NT2/D1 (cell line): ENCODE results near the gene ZBTB8B.
"Not testable (repeated sequence)": the region's sequence is repeated elsewhere in the genome, so short reads cannot be mapped to it uniquely, and the experiment has no call there.

Experiments used
- DNase-seq: peaks from one replicate; pipeline ENCODE4 v3.0.0-alpha.2; 2011; ENCODE audit warnings: low read depth, low spot score
- H3K27me3 ChIP-seq: 2 replicates; pipeline ENCODE4 v1.6.0; 2011; ENCODE audit warnings: mild to moderate bottlenecking; ENCODE audit not compliant: insufficient read length, insufficient read depth
- H3K36me3 ChIP-seq: 2 replicates; pipeline ENCODE4 v1.6.1; 2011; ENCODE audit warnings: mild to moderate bottlenecking, low read length, mixed read lengths; ENCODE audit not compliant: insufficient read depth, insufficient read length
- H3K4me1 ChIP-seq: 2 replicates; pipeline ENCODE4 v1.5.1; 2011; ENCODE audit not compliant: insufficient read depth, insufficient read length
- H3K4me3 ChIP-seq: 2 replicates; pipeline ENCODE4 v1.5.1; 2011; ENCODE audit warnings: low read depth; ENCODE audit not compliant: insufficient read length
- H3K9ac ChIP-seq: 2 replicates; pipeline ENCODE4 v1.6.0; 2011; ENCODE audit warnings: low read depth; ENCODE audit not compliant: insufficient read length
- H3K9me3 ChIP-seq: 2 replicates; pipeline ENCODE4 v1.5.1; 2011; ENCODE audit warnings: mild to moderate bottlenecking, low read length; ENCODE audit not compliant: insufficient read depth
- SUZ12 ChIP-seq: IDR thresholded peaks from 2 replicates; pipeline ENCODE4 v1.6.1; 2011; ENCODE audit not compliant: insufficient read length, insufficient read depth; ENCODE audit errors: extremely low read depth
- YY1 ChIP-seq: IDR thresholded peaks from 2 replicates; pipeline ENCODE4 v1.6.1; 2011; ENCODE audit not compliant: insufficient read length, insufficient read depth
- ZNF274 ChIP-seq: IDR thresholded peaks from 2 replicates; pipeline ENCODE4 v1.6.1; 2011; ENCODE audit warnings: mild to moderate bottlenecking, low read depth, low read length

ZBTB8B gene

DNA sequence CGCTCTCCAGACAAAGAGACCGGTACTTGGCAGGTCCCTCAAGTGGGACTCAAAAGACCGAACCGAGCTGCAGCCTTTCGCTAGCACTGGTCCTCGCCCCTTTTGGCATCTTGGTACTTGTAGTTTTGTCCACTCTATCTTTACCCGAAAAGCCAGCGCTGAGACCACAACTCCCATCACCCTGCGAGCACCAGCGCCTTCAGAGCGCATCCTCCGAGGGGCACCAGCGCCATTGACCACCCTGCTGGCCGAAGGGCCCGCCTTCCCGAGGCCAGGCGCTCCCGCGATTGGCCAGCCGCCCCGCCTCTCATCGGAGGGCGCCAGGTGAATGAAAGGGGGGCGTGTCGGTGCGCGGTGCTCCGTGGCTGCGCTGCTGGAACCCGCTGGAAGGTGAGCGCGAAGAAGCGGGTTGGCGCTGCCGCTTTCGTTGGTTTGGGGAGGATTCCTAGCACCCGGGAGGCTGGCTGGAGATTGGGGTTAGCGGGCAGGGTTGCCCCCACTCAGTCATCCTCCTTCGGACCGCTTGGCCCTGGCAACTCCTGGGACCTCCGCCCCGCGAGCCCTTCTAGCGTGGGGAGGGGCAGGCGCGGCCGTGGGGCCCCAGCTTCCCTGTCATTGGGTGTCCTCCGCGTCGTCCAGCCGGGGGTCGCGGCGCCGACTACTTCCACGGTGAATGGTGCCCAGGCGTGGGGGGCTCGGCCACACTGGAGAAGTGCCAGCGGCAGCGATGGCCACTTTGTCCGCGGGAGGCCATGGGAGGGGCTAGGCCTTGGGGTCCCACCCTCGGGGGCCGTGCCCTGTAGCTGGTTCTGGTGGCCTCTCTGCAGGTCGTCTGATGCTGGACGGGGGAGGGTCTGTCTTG is at the start of gene ZBTB8B:
ZBTB8B (plus strand) TSS at position 357 of the 862 bp plus-strand sequence. CDS start 5,553 bp downstream, outside the sequence.
- Histone ChIP-seq H3K4me1 (no peaks in the 10 kb centered on the region), H3K27me3 (peaks cover 23% of the 10 kb centered on the region), H3K4me3 (peak within 1 kb of the TSS; percentile 87), H3K9ac (peak within 1 kb of the TSS; percentile 82), H3K36me3 (no peaks in the 10 kb centered on the region), H3K9me3 (peaks cover under 1% of the 10 kb centered on the region; the same call in 1 of the 2 replicates)
- TF ChIP-seq SUZ12: no peak
- peak; percentile 37 for TF ChIP-seq YY1
- DNase-seq: peak; percentile 99

DNA sequence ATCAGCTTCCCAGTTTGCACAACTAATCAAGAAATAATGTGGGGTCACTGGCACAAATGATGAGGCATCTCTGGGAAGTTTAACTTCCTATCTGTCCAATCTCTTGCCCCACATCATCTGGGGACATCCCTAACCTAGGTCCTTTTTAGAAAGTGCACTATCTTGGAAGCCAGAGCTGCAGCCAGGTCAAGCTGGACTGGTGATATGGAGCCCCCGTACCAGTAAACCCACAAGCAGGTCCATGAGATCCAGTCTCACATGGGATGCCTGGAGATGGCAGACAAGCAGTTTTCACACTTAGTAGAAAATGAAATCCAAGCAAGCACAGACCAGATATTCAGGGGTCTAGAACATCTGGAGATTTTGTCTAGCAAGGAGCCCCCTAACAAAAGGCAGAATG is 43.1 kb upstream of the ZBTB8B start:
- Histone ChIP-seq H3K9ac (no peak overlapping the region), H3K4me3 (no peak overlapping the region), H3K4me1 (peaks cover 8% of the 10 kb centered on the region), H3K9me3 (peaks cover 22% of the 10 kb centered on the region), H3K36me3 (no peaks in the 10 kb centered on the region), H3K27me3 (no peaks in the 10 kb centered on the region)
- TF ChIP-seq ZNF274 (no peak), YY1 (no peak), SUZ12 (no peak)
- DNase-seq: no peak

DNA sequence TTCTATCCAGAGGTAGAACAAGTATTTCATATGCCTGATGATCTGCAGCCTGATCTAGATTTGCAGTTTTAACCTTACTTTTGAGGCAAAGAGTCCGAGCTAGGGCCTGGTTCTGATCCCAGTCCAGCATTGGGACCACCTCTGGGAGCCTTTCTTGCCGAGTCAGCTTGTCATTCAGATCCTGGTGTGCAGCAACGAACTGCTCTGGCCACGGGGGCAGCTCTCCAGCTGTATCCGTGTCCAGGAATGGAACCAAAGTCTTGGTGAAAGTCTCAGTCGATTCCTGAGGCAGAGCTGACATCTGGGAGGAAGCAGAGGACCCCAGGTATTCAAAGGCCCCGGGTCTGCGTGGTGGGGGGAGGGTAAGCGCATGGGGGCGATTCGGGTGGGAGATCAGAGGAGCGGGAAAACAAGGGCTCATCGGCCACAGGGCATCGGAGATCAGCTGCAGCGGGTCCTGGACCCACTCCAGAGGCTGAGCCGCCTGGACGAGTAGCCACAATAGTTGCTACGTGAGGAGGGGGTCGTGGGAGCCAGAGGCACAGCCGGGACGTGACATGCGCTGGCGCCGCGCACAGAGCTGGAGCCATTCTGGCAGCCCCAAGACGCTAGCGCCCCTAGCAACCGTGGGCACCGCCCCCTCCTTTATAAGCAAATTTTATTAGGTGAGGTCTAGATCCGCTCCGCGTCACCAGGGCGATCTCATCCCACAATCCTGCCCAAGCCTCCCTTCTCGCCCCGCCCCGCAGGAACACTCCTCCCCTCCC is 38.2 kb upstream of the ZBTB8B start:
- no peaks in the 10 kb centered on the region for H3K27me3 ChIP-seq
- no peak overlapping the region for H3K4me3 ChIP-seq
- peaks cover 9% of the 10 kb centered on the region for H3K4me1 ChIP-seq
- no peaks in the 10 kb centered on the region for H3K9me3 ChIP-seq
- DNase-seq: no peak
- no peaks in the 10 kb centered on the region for H3K36me3 ChIP-seq
- H3K9ac ChIP-seq: no peak overlapping the region
- TF ChIP-seq YY1: no peak

DNA sequence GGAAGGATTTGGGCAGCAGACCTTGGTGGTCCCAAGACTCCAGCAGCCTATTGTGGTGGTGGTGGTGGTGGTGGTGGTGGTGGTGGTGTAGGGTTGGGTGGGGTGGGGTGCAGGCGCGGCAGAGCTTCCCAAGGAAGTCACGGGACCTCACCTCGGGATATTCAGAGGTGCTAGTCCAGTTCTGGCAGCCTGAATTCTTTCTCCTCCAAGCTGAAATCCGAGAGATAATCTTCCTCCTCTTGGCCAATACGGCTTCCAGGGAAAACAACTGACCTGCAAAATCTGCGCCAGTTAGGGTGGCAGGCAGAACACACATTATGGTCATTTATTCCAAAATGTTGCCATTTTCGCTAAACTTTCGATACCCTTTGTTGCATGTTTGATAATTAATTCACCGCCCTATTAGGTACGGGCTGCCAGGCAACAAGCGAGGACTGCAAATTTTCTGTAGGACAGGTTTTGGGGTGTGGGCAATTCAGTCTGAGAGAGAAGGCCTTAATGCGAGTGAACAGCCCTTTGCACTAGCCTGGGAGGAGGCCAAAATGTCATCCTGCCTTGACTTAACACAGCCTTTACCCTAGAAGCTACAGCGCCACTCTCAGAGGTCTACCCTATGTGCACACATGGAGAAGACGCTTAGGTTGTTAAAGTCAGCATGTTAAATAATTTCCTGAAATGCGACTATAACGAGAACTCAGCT is 37.5 kb upstream of the ZBTB8B start:
- TF ChIP-seq SUZ12 (no peak), YY1 (no peak), ZNF274 (no peak)
- Histone ChIP-seq H3K9ac (no peak overlapping the region), H3K27me3 (no peaks in the 10 kb centered on the region), H3K4me1 (peaks cover 9% of the 10 kb centered on the region), H3K4me3 (no peak overlapping the region), H3K36me3 (no peaks in the 10 kb centered on the region), H3K9me3 (no peaks in the 10 kb centered on the region)
- no peak for DNase-seq

DNA sequence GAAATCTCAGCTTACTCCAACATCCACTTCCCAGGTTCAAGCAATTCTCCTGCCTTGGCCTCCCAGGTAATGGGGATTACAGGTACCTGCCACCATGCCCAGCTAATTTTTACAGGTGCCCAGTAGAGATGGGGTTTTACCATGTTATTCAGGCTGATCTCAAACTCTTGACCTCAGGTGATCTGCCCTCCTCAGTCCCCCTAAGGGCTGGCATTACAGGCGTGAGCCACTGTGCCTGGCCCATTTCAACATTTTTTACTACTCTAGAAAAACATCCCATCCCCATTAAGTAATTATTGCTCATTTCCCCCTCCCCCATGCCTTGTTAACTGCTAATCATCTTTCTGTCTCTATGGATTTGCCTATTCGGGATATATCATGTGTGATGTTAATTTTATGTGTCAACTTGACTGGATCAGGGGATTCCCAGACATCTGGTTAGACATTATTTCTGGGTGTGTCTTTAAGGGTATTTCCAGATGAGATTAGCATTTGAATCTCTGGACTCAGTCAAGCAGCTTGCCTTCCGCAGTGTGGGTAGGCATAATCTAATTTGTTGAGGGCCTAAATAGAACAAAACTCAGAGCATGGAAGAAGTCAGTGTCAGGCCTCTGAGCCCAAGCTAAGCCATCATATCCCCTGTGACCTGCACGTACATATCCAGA is 33.0 kb upstream of the ZBTB8B start:
- H3K27me3 ChIP-seq: no peaks in the 10 kb centered on the region
- H3K36me3 ChIP-seq: no peaks in the 10 kb centered on the region
- no peak for DNase-seq
- no peak for TF ChIP-seq YY1
- no peak for TF ChIP-seq ZNF274
- TF ChIP-seq SUZ12: no peak
- no peak overlapping the region for H3K9ac ChIP-seq
- no peak overlapping the region for H3K4me3 ChIP-seq
- peaks cover 1% of the 10 kb centered on the region for H3K4me1 ChIP-seq
- H3K9me3 ChIP-seq: no peaks in the 10 kb centered on the region

DNA sequence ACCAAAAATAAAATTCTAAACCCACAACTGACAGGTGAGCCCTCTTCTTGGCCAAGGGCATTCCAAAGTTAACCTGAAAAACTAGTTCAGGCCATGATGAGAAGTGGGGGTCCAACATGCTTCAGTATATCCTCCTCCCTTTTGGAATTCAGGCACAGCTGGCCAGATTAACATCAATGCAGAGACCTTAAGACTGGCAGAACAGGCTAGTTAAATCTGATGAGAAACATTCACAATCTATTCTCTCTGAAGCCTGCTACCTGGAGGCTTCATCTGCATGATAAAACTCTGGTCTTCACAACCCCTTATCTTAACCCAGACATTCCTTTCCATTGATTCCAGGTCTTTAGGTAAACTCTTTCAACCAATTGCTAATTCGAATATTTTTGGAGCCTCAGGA is 26.7 kb upstream of the ZBTB8B start:
- H3K9me3 ChIP-seq: peaks cover 36% of the 10 kb centered on the region
- H3K9ac ChIP-seq: no peak overlapping the region
- H3K4me3 ChIP-seq: no peak overlapping the region
- peak; percentile 89 for DNase-seq
- no peaks in the 10 kb centered on the region for H3K27me3 ChIP-seq
- H3K36me3 ChIP-seq: no peaks in the 10 kb centered on the region
- no peaks in the 10 kb centered on the region for H3K4me1 ChIP-seq
- no peak for TF ChIP-seq YY1
- no peak for TF ChIP-seq SUZ12
- no peak for TF ChIP-seq ZNF274

DNA sequence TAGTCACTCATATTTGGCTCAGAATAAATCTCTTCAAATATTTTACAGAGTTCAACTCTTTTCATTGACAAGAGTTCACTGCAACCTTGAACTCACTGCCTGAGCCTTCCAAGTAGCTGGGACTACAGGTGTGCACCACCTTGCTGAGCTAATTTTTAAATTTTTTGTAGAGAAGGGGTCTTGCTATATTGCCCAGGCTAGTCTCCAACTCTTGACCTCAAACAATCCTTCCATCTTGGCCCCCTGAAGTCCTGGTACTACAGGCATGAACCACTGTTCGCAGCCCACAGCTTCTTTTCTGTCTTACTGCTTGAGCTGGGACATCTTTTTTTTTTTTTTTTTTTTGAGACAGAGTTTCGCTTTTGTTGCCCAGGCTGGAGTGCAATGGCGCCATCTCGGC is 26.1 kb upstream of the ZBTB8B start:
- H3K4me1 ChIP-seq, H3K27me3 ChIP-seq, H3K9ac ChIP-seq, H3K36me3 ChIP-seq, DNase-seq, H3K4me3 ChIP-seq: not testable (repeated sequence)
- peaks cover 36% of the 10 kb centered on the region for H3K9me3 ChIP-seq

DNA sequence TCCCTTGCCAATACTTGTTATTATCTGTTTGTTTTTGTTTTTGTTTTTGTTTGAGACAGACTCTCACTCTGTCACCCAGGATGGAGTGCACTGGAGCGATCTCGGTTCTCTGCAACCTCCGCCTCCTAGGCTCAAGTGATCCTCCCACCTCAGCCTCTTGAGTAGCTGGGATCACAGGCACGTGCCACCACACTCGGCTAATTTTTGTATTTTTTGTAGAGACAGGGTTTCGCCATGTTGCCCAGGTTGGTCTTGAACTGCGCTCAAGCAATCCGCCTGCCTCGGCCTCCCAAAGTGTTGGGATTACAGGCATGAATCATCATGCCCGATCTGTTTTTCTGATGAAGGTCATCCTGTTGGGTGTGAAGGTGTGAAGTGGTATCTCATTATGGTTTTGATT is 23.4 kb upstream of the ZBTB8B start:
- peaks cover 36% of the 10 kb centered on the region for H3K9me3 ChIP-seq
- not testable (repeated sequence) for H3K4me3 ChIP-seq, DNase-seq, H3K4me1 ChIP-seq, H3K36me3 ChIP-seq, H3K27me3 ChIP-seq, H3K9ac ChIP-seq
